A673 (cell line): Measurements from ENCODE around the gene IMPDH1. TPM values are rescaled to one million over a fixed set of nuclear protein-coding genes. Genes with fewer than 3 reads are reported as not detected.

Source experiments
- BruUV-seq: library from RNA; stranded (reverse); fragments of 400-500 nt; replicated peaks from 2 replicates; lab custom pipeline; 2021; lab: Mats Ljungman, UMichigan
- CTCF ChIA-PET: fragments of 300-600 bp; sonication (Branson Sonifier 250); formaldehyde crosslinking; loops from one replicate; lab custom pipeline; 2022; ENCODE audit warnings: antibody characterized with exemption; lab: Charles Lee
- POLR2A ChIA-PET: fragments of 300-600 bp; sonication (Branson Sonifier 250); formaldehyde crosslinking; loops from one replicate; lab custom pipeline; 2022; ENCODE audit warnings: antibody characterized with exemption; ENCODE audit not compliant: low non-redundant PET; lab: Charles Lee
- DNase-seq: peaks from one replicate; pipeline ENCODE4 v3.0.0-alpha.2; 2015; ENCODE audit warnings: low spot score
- H3K27ac ChIP-seq: fragments of 200-600 bp; sonication (generic); 2 replicates; pipeline ENCODE4 v1.5.1; 2016; ENCODE audit warnings: mixed run types, low read depth, mild to moderate bottlenecking, mixed read lengths, antibody characterized with exemption, low read length; ENCODE audit not compliant: poor library complexity, severe bottlenecking
- H3K27me3 ChIP-seq: fragments of 200-600 bp; sonication (generic); replicated peaks from 2 replicates; pipeline ENCODE4 v1.6.1; 2017; ENCODE audit warnings: mixed run types, low read depth, mild to moderate bottlenecking, mixed read lengths, antibody characterized with exemption, low read length; ENCODE audit not compliant: insufficient read depth, poor library complexity
- H3K36me3 ChIP-seq: fragments of 200-600 bp; sonication (generic); 2 replicates; pipeline ENCODE4 v1.6.1; 2016; ENCODE audit warnings: mixed run types, mild to moderate bottlenecking, mixed read lengths, antibody characterized with exemption, low read length; ENCODE audit not compliant: insufficient read depth, poor library complexity, severe bottlenecking
- H3K4me1 ChIP-seq: fragments of 200-600 bp; sonication (generic); 2 replicates; pipeline ENCODE4 v1.6.1; 2017; ENCODE audit warnings: mixed run types, mild to moderate bottlenecking, mixed read lengths, antibody characterized with exemption, low read length; ENCODE audit not compliant: insufficient read depth, poor library complexity, severe bottlenecking
- H3K4me3 ChIP-seq: fragments of 200-600 bp; sonication (generic); 2 replicates; pipeline ENCODE4 v1.5.1; 2016; ENCODE audit warnings: low read depth, mixed run types, mild to moderate bottlenecking, mixed read lengths, low read length; ENCODE audit not compliant: poor library complexity, severe bottlenecking
- H3K9me3 ChIP-seq: fragments of 200-600 bp; sonication (generic); 2 replicates; pipeline ENCODE4 v1.6.1; 2016; ENCODE audit warnings: mixed run types, low read depth, mild to moderate bottlenecking, mixed read lengths, antibody characterized with exemption, low read length; ENCODE audit not compliant: poor library complexity, severe bottlenecking
- CTCF ChIP-seq: fragments of 300-800, 200-600 bp; sonication (generic); conservative IDR thresholded peaks from 2 replicates; pipeline ENCODE4 v1.5.1; 2017; ENCODE audit warnings: low read depth, mild to moderate bottlenecking, antibody characterized with exemption, low read length, moderate library complexity, mixed read lengths
- EZH2 ChIP-seq: fragments of 200-600 bp; sonication (generic); IDR thresholded peaks from 2 replicates; pipeline ENCODE4 v1.6.1; 2017; ENCODE audit warnings: borderline replicate concordance, low read depth, mild to moderate bottlenecking, mixed read lengths, antibody characterized with exemption, low read length; ENCODE audit not compliant: poor library complexity, severe bottlenecking
- intact Hi-C: fragments of 100-400 bp; cut with micrococcal nuclease; formaldehyde crosslinking; loops from one replicate; pipeline ENCODE4 v1.10.0; 2022; ENCODE audit not compliant: unreplicated experiment
- total RNA-seq: library from RNA; stranded (reverse); gene quantifications from 2 replicates; pipeline ENCODE4 v1.2.3, GENCODE V29; 2021

IMPDH1 gene
- total RNA-seq, 1 experiment from 2014 or later, result 92.6 TPM

DNA sequence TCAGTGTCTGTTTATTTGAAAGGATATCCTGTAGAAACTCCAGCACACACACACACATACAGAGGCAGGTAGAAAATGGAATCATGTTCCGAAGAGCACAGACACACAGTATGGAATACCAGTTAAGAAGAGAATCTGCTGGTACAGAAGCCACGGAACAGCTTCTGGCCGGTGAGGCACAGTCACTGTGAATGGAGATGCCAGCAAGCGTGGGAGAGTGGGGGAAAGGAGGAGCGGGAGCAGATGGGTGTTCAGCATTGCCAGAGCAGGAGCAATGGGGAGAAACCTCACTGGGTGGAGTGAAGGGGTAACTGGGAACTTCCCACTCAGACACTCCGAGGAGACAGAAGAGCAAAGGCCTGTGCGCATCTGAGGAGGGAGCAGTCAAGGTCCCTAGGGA is 9.5 kb upstream of the IMPDH1 start:
- POLR2A ChIA-PET, result no interaction called here
- no peak overlapping the region for H3K4me3 ChIP-seq
- no peaks in the 10 kb centered on the region for H3K9me3 ChIP-seq
- no peaks in the 10 kb centered on the region for H3K27me3 ChIP-seq
- no peak overlapping the region for H3K27ac ChIP-seq
- H3K4me1 ChIP-seq, result no peaks in the 10 kb centered on the region
- CTCF ChIA-PET, result no interaction called here
- TF ChIP-seq CTCF (no peak), EZH2 (no peak)
- no peaks in the 10 kb centered on the region for H3K36me3 ChIP-seq
- no TSS peak for BruUV-seq
- no peak for DNase-seq
- intact Hi-C loops, result no loop called here

GRCh38 chr7:128417071-128417470 is 7.3 kb upstream of the IMPDH1 start:
- no peak for DNase-seq
- intact Hi-C loops, result no loop called here
- Histone ChIP-seq H3K4me1 (no peaks in the 10 kb centered on the region), H3K27me3 (no peaks in the 10 kb centered on the region), H3K27ac (no peak overlapping the region), H3K36me3 (no peaks in the 10 kb centered on the region), H3K4me3 (no peak overlapping the region), H3K9me3 (no peaks in the 10 kb centered on the region)
- BruUV-seq, result no TSS peak
- CTCF ChIA-PET, result no interaction called here
- TF ChIP-seq EZH2 (no peak), CTCF (no peak)
- POLR2A ChIA-PET, result no interaction called here

GRCh38 chr7:128415217-128415785 is 5.5 kb upstream of the IMPDH1 start:
- H3K9me3 ChIP-seq, result no peaks in the 10 kb centered on the region
- H3K4me3 ChIP-seq, result no peak overlapping the region
- H3K27me3 ChIP-seq, result no peaks in the 10 kb centered on the region
- H3K36me3 ChIP-seq, result no peaks in the 10 kb centered on the region
- ChIA-PET CTCF (no interaction called here), POLR2A (no interaction called here)
- no peak for DNase-seq
- H3K27ac ChIP-seq, result no peak overlapping the region
- no peak for TF ChIP-seq CTCF
- TF ChIP-seq EZH2, result no peak
- no TSS peak for BruUV-seq
- intact Hi-C loops, result no loop called here
- peaks cover 4% of the 10 kb centered on the region for H3K4me1 ChIP-seq
